Measurements from ENCODE around the gene FSD2.
A peak's percentile ranks its signal among the peaks of the same experiment; 100 is the strongest.
"Not testable (repeated sequence)": the region's sequence is repeated elsewhere in the genome, so short reads cannot be mapped to it uniquely, and the experiment has no call there.

FSD2 gene

GRCh38 chr15:82830427-82831173, 24.7 kb upstream of the FSD2 start:
- no peak for DNase-seq

GRCh38 chr15:82829234-82829633, 23.4 kb upstream of the FSD2 start:
- DNase-seq, result no peak

DNA sequence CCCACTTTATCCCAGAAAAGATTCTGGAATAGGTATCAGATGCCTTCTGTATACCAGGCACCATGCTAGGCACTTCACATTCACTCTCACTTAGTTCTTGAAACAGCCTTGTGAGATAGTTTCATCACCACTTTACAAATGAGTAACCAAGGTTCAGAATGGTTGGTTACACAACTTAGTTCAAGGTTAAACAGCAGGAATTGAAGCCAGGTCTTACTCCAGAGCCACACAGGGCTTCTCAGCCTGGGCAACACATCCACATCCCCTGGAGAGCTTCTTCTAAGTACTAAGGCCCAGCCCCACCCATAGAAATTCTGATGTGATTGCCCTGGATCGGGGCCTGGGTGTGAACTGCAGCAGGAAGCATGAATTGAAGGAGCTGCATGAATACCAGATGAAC, 22.2 kb upstream of the FSD2 start:
- DNase-seq, result no peak

- DNase-seq, result no peak
These were observed 17.2 kb upstream of the FSD2 start for GRCh38 chr15:82823049-82823448.

DNA sequence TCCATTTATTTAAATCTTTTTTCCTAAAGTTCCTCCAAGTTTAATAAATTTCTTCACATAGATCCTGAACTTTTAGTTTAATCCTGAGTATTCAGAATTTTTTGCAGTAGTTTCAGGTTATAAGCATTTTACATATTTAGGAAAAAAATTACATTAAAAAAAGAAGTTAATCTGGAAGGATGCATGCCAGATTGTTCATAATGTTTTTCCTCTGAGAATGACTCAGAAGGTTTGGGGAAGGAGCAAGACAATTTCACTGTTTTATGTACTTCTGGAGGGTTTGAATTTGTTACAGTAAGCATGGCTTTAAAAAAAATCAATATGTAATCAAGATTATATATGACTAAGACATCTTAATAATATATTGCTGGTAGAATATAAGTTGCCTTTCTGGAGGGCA, 16.0 kb upstream of the FSD2 start:
- DNase-seq, result not testable (repeated sequence)

GRCh38 chr15:82821396-82821795, 15.5 kb upstream of the FSD2 start:
- DNase-seq, result not testable (repeated sequence)

DNA sequence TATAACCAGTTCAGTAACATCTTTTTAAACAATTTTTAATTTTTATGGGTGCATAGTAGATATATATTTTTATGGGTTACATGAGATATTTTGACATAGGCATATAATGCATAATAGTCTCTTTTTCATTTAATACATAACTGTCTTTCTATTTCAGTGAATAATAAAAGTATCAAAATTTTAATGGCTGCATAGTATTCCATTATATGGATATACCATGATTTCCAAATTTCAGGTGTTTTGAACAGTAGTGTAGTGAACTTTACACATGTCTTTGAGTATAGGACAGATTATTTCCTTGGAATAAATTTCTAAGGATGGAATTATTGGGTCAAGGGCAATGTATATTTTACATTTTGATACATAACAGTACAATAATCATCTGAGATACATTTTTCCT, 14.3 kb upstream of the FSD2 start:
- DNase-seq, result no peak

- DNase-seq, result no peak
These were observed 7.1 kb upstream of the FSD2 start for GRCh38 chr15:82812994-82813393.

- peak; percentile 53 for DNase-seq
These were observed 5.1 kb upstream of the FSD2 start for GRCh38 chr15:82810890-82811426.

- DNase-seq, result peak; percentile 47
These were observed 4.4 kb upstream of the FSD2 start for GRCh38 chr15:82810061-82810889.

DNA sequence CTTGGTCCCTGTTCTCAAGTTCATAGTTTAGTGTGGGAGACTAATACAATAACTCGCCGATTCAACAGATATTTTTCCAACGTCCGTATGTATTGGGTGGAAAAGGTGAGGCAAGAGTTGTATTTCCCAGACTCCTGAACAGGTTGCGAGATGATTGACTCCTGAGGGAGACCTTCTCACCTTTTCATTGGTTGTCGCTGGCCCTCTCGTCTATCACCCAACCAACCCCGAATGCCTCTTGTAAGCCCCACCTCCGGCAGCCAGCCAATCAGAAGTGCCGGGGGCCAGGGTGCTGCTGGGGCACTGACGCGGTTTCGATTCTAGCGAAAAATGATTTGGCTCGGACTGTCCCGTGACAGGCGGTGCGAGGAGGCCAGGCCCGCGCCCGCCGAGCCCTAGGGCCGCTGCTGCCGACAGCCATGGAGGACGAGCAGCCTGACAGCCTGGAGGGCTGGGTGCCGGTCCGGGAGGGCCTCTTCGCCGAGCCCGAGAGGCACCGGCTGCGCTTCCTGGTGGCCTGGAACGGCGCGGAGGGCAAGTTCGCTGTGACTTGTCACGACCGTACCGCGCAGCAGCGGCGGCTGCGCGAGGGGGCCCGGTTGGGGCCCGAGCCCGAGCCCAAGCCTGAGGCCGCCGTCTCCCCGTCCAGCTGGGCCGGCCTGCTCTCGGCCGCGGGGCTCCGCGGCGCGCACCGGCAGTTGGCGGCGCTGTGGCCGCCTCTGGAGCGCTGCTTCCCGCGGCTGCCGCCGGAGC, 3.6 kb upstream of the FSD2 start, which contains the start of gene WHAMM:
Gene WHAMM (plus strand): TSS at position 321 of the 753 bp plus-strand sequence. CDS start 99 bp downstream, at position 420.
- peak; percentile 96 for DNase-seq

GRCh38 chr15:82808634-82809041, 2.8 kb upstream of the FSD2 start:
- DNase-seq, result no peak

DNA sequence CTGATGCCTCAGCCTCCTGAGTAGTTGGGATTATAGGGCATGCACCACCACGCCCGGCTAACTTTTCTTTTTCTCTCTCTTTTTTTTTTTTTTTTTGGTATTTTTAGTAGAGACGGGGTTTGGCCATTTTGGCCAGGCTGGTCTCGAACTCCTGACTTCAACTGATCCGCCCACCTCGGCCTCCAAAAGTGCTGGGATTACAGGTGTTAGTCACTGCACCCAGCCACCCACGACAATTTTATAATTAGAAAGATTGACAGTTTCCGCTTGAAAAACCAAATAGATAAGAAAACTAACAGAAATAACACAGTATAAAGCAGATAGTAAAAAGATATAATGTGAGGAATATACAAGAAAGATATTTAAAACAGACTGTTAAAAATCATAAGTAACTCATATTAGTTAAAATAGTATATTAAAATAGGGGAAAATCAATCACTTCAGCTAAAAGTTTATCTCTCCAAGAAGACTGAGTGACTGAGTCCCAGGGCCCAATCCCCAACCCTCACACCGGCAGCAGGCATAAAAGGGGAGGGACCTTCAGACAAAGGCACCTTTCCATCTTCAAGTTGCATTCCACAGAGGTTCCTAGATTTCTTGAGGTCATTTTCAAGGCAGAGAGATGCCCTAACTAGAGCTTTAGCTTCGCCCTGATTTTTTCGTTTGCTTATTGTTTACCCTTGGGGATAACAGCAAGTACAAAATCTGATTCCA, 2.2 kb upstream of the FSD2 start:
- no peak for DNase-seq

- no peak for DNase-seq
These were observed 1.3 kb downstream of the FSD2 start for GRCh38 chr15:82804575-82804949.

GRCh38 chr15:82803793-82804574, 1.9 kb downstream of the FSD2 start:
- no peak for DNase-seq

DNA sequence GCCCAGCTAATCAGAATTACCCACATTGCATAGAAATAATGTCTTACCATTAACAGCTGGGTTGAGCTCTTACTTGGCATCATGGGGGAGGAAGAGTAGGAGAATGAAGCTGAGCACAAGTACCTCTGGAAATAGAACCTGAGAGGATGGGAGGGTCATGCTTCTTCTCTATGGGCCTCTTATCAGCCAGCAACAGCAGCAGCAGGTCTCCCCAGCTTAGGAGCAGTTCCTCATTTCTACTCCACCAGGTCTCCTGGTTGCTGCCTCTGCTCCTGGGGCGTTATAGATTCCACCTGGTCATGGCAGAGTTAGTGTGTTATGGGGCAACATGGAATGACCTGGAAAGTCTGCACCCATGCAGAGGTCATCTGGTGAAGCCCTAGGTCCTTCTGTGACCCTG, 3.4 kb downstream of the FSD2 start:
- DNase-seq, result no peak

- no peak for DNase-seq
These were observed 6.6 kb downstream of the FSD2 start for GRCh38 chr15:82799183-82799841.

DNA sequence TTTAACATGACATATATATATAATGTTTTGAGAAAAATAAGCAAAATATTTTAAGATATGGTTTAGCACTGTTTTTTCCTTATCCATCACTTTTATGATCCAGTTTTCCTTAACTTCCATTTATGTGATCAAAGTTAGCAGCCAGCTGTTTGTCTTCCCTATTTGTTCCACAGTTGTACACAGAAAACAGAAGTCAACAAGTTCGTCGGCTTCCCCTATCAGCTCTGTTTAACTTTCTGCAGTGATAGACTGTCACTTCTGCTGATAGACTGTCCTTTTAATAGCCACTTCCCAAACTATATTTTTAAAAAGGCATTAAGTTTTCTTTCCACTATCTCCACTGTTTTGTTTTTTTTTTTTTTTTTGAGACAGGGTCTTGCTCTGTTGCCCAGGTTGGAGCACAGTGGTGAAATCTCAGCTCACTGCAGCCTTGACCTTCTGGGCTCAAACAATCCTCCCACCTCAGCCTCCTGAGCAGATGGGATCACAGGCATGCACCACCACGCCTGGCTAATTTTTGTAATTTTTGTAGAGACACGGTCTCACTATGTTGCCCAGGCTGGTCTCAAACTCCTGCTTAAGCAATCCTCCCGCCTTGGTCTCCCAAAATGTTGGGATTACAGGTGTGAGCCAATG, 7.2 kb downstream of the FSD2 start:
- no peak for DNase-seq

DNA sequence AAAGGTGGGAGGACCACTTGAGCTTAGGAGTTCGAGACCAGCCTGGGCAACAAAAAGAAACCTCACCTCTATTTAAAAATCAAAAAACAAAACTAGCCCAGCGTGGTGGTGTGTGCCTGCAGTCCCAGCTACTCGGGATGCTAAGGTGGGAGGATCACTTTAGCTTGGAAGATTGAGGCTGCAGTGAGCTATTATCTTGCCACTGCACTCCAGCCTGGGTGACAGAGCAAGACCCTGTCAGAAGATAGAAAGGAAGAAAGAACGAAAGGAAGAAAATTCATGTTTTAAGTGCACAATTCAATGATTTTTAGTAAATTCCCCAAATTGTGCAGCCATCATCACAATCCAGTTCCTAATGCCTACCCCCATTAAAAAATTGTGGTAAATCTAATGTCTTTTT, 7.8 kb downstream of the FSD2 start:
- DNase-seq, result no peak

- DNase-seq, result no peak
These were observed 12.1 kb downstream of the FSD2 start for GRCh38 chr15:82793737-82794136.

DNA sequence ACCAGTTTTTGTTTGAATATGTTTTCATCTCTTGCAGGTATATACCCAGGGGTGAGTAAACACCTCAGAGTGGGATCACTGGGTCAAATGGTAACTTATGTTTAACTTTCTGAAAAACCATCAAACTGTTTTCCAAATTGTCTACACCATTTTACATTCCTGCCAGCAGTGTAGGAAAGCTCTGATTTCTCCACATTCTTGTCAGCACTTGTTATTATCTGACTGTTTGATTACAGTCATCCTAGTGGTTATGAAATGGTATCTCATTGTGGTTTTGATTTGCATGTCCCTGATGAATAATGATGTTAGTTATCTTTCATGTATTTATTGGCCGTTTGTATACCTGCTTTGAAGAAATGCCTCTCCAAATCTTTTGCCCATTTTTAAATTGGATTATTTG, 13.8 kb downstream of the FSD2 start:
- no peak for DNase-seq

Measured in stimulated activated CD4-positive, alpha-beta T cell treated with anti-CD3 and anti-CD28 coated beads, Interleukin-15, amount 100 ng/mL, for 24 hours (primary cell).